H1 (cell line): ENCODE measurements around the gene CNR1. TPM values are rescaled to one million over a fixed set of nuclear protein-coding genes. Genes with fewer than 3 reads are reported as not detected.

Source experiments
- CTCF ChIA-PET: fragments of 300-600 bp; sonication (Branson Sonifier 250); formaldehyde crosslinking; loops from one replicate; lab custom pipeline; 2021; ENCODE audit not compliant: partially characterized antibody; lab: Charles Lee
- POLR2A ChIA-PET: fragments of 300-600 bp; sonication (Branson Sonifier 250); formaldehyde crosslinking; loops from one replicate; lab custom pipeline; 2021; ENCODE audit warnings: inconsistent platforms; ENCODE audit not compliant: partially characterized antibody; lab: Charles Lee
- DNase-seq, 2 experiments: peaks; one replicate each; pipeline versions ENCODE4 v3.0.0 to v3.0.0-alpha.2; 2010 to 2022; ENCODE audit warnings: low spot score in 2 of 2, low read depth in 1 of 2, mixed read lengths in 1 of 2
- FAIRE-seq: peaks from 2 replicates; lab custom pipeline; 2011; peaks lifted over from hg19 to GRCh38; lab: Jason Lieb, UNC
- H2AFZ ChIP-seq: 2 replicates; pipeline ENCODE4 v1.8.1; 2012; ENCODE audit warnings: low read length, inconsistent platforms
- H2AK5ac ChIP-seq: 2 replicates; pipeline ENCODE4 v1.6.1; 2013; ENCODE audit warnings: low read depth, low read length
- H2BK120ac ChIP-seq: replicated peaks from 2 replicates; pipeline ENCODE3; 2013; ENCODE audit warnings: low read depth, low read length, inconsistent platforms
- H2BK12ac ChIP-seq: 2 replicates; pipeline ENCODE4 v1.6.1; 2013; ENCODE audit warnings: low read depth, low read length
- H2BK15ac ChIP-seq: 2 replicates; pipeline ENCODE4 v1.6.1; 2013; ENCODE audit warnings: low read length
- H2BK20ac ChIP-seq: 2 replicates; pipeline ENCODE4 v1.6.1; 2013; ENCODE audit warnings: low read length
- H2BK5ac ChIP-seq: 2 replicates; pipeline ENCODE4 v1.6.1; 2013; ENCODE audit warnings: low read depth, low read length
- H3K14ac ChIP-seq: 2 replicates; pipeline ENCODE4 v1.6.1; 2013; ENCODE audit warnings: inconsistent platforms; ENCODE audit not compliant: insufficient read length
- H3K18ac ChIP-seq: 2 replicates; pipeline ENCODE4 v1.6.1; 2013; ENCODE audit warnings: low read length; ENCODE audit errors: extremely low read depth
- H3K23ac ChIP-seq: 2 replicates; pipeline ENCODE4 v1.6.1; 2013; ENCODE audit warnings: inconsistent platforms; ENCODE audit not compliant: insufficient read length
- H3K23me2 ChIP-seq: 2 replicates; pipeline ENCODE4 v1.6.1; 2013; ENCODE audit warnings: low read depth, low read length
- H3K27ac ChIP-seq: 2 replicates; pipeline ENCODE4 v1.6.1; 2011; ENCODE audit warnings: low read depth, low read length, inconsistent platforms
- H3K27me3 ChIP-seq, 4 experiments: replicated peaks in 1 of 4; 1 replicate in 1 of 4; 2 replicates in 3 of 4; pipeline versions ENCODE4 v1.6.1 to v1.8.1; 2011 to 2013; ENCODE audit warnings: low read length in 3 of 4, mild to moderate bottlenecking in 3 of 4, inconsistent platforms in 2 of 4, mixed read lengths in 2 of 4, moderate library complexity in 1 of 4; ENCODE audit not compliant: control insufficient read depth in 3 of 4, insufficient read depth in 3 of 4; ENCODE audit errors: extremely low read depth in 1 of 4
- H3K36me3 ChIP-seq, 4 experiments: 2 replicates each; pipeline versions ENCODE4 v1.6.1 to v1.8.1; 2011 to 2013; ENCODE audit warnings: mild to moderate bottlenecking in 4 of 4, low read length in 3 of 4, moderate library complexity in 2 of 4, control low read depth in 1 of 4, inconsistent platforms in 1 of 4; ENCODE audit not compliant: insufficient read depth in 4 of 4, control insufficient read depth in 2 of 4
- H3K4ac ChIP-seq: replicated peaks from 2 replicates; pipeline ENCODE3; 2013; ENCODE audit warnings: low read length, low read depth, mixed read lengths, inconsistent platforms; ENCODE audit not compliant: insufficient read length
- H3K4me1 ChIP-seq, 4 experiments: replicated peaks in 1 of 4; 1 replicate in 1 of 4; 2 replicates in 3 of 4; pipeline versions ENCODE4 v1.6.1 to v1.8.1; 2011 to 2013; ENCODE audit warnings: low read length in 3 of 4, inconsistent platforms in 2 of 4, mixed read lengths in 1 of 4; ENCODE audit not compliant: insufficient read depth in 4 of 4, control insufficient read depth in 3 of 4
- H3K4me2 ChIP-seq, 2 experiments: 2 replicates each; pipeline versions ENCODE4 v1.6.1 to v1.8.1; 2011 to 2013; ENCODE audit warnings: low read depth in 2 of 2, low read length in 2 of 2, control low read depth in 1 of 2, inconsistent platforms in 1 of 2, mild to moderate bottlenecking in 1 of 2; ENCODE audit not compliant: insufficient read depth in 1 of 2
- H3K4me3 ChIP-seq, 4 experiments: fragments of 200-600, 300-600 bp in 1 of 4; sonication (generic), shearing (Covaris generic), sonication (Bioruptor Twin) in 1 of 4; 2 replicates each; pipeline versions ENCODE4 v1.5.1 to v1.8.1; 2011 to 2016; ENCODE audit warnings: low read length in 4 of 4, low read depth in 3 of 4, control low read depth in 2 of 4, inconsistent platforms in 2 of 4, mild to moderate bottlenecking in 2 of 4, mixed read lengths in 1 of 4, moderate library complexity in 1 of 4; ENCODE audit not compliant: insufficient read depth in 2 of 4; ENCODE audit errors: extremely low read depth in 1 of 4
- H3K56ac ChIP-seq: replicated peaks from 2 replicates; pipeline ENCODE3; 2013; ENCODE audit warnings: low read depth, mild to moderate bottlenecking, mixed read lengths, low read length, inconsistent platforms; ENCODE audit not compliant: insufficient read length
- H3K79me1 ChIP-seq: 2 replicates; pipeline ENCODE4 v1.6.1; 2013; ENCODE audit warnings: low read depth, low read length, control low read depth
- H3K79me2 ChIP-seq, 2 experiments: 2 replicates each; pipeline versions ENCODE4 v1.6.1 to v1.8.1; 2012 to 2013; ENCODE audit warnings: low read length in 2 of 2, mild to moderate bottlenecking in 2 of 2, inconsistent platforms in 1 of 2; ENCODE audit not compliant: insufficient read depth in 2 of 2, control insufficient read depth in 1 of 2
- H3K9ac ChIP-seq, 4 experiments: replicated peaks in 1 of 4; 1 replicate in 1 of 4; 2 replicates in 3 of 4; pipeline versions ENCODE4 v1.6.1 to v1.8.1; 2011 to 2013; ENCODE audit warnings: low read depth in 3 of 4, low read length in 3 of 4, control low read depth in 2 of 4, mild to moderate bottlenecking in 2 of 4, moderate library complexity in 2 of 4, inconsistent platforms in 1 of 4; ENCODE audit errors: extremely low read depth in 1 of 4
- H3K9me3 ChIP-seq, 2 experiments: 2 replicates each; pipeline versions ENCODE4 v1.6.1 to v1.8.1; 2012 to 2013; ENCODE audit warnings: mild to moderate bottlenecking in 2 of 2, moderate library complexity in 2 of 2, control low read depth in 1 of 2, inconsistent platforms in 1 of 2, low read depth in 1 of 2, low read length in 1 of 2, mixed read lengths in 1 of 2; ENCODE audit not compliant: insufficient read depth in 2 of 2
- H4K20me1 ChIP-seq, 2 experiments: replicated peaks in 1 of 2; 2 replicates each; pipeline versions ENCODE3 to v1.8.1; 2011 to 2013; ENCODE audit warnings: inconsistent platforms in 2 of 2, low read length in 2 of 2, mild to moderate bottlenecking in 1 of 2; ENCODE audit not compliant: insufficient read depth in 2 of 2, control insufficient read depth in 1 of 2
- H4K5ac ChIP-seq: 2 replicates; pipeline ENCODE4 v1.6.1; 2013; ENCODE audit warnings: low read length, low read depth, mixed read lengths, inconsistent platforms; ENCODE audit not compliant: insufficient read length
- H4K8ac ChIP-seq: 2 replicates; pipeline ENCODE4 v1.8.0; 2013; ENCODE audit warnings: mild to moderate bottlenecking, moderate library complexity, low read length, inconsistent platforms; ENCODE audit not compliant: insufficient read depth; ENCODE audit errors: extremely low read depth
- H4K91ac ChIP-seq: replicated peaks from 2 replicates; pipeline ENCODE3; 2013; ENCODE audit warnings: low read length, mixed read lengths, inconsistent platforms; ENCODE audit not compliant: insufficient read length
- CBX5 ChIP-seq: fragments of 300-800, 300-1000 bp; sonication (generic); IDR thresholded peaks from 2 replicates; pipeline ENCODE4 v1.7.1; 2016; ENCODE audit warnings: antibody characterized with exemption, low read length, low read depth
- EP300 ChIP-seq, 2 experiments: IDR thresholded peaks; 1 replicate in 1 of 2; 2 replicates in 1 of 2; pipeline ENCODE4 v1.6.1; 2011 to 2012; ENCODE audit warnings: low read depth in 2 of 2, low read length in 2 of 2, mild to moderate bottlenecking in 2 of 2, borderline replicate concordance in 1 of 2, inconsistent platforms in 1 of 2, moderate library complexity in 1 of 2
- HDAC2 ChIP-seq, 2 experiments: fragments of 300-600 bp in 1 of 2; sonication (generic) in 1 of 2; IDR thresholded peaks; 2 replicates each; pipeline ENCODE4 v1.6.1; 2011 to 2012; ENCODE audit warnings: low read depth in 2 of 2, low read length in 2 of 2, mild to moderate bottlenecking in 2 of 2, moderate library complexity in 2 of 2, borderline replicate concordance in 1 of 2, inconsistent platforms in 1 of 2
- NRF1 ChIP-seq: IDR thresholded peaks from 2 replicates; pipeline ENCODE4 v1.6.1; 2011; ENCODE audit warnings: mild to moderate bottlenecking, low read depth, low read length, improper control_type of control experiment
- SRF ChIP-seq: IDR thresholded peaks from 2 replicates; pipeline ENCODE4 v1.6.1; 2011; ENCODE audit warnings: mild to moderate bottlenecking, low read depth, low read length, moderate library complexity
- ZNF274 ChIP-seq: IDR thresholded peaks from 2 replicates; pipeline ENCODE4 v1.7.0; 2012; ENCODE audit warnings: low read length, borderline replicate concordance; ENCODE audit errors: extremely low read depth
- whole genome bisulfite sequencing, 2 experiments: shearing (Covaris generic) in 1 of 2; methylation state at CpG; one replicate each; pipeline versions ENCODE4 v1.1.6 to v1.1.7; 2013 to 2015; ENCODE audit warnings: low lambda C conversion rate in 2 of 2, mixed read lengths in 2 of 2, inconsistent platforms in 1 of 2, low coverage in 1 of 2, missing lambda C conversion rate in 1 of 2; ENCODE audit not compliant: insufficient replicate concordance in 2 of 2, insufficient coverage in 1 of 2, insufficient read length in 1 of 2; ENCODE audit errors: extremely low coverage in 1 of 2, missing lambda C conversion rate in 1 of 2; 5-methylcytosine and 5-hydroxymethylcytosine counted together
- polyA plus RNA-seq, 7 experiments: library from polyadenylated mRNA; depleted of rRNA in 3 of 7; stranded (reverse) in 5 of 7; unstranded in 2 of 7; fragments of >200 nt in 5 of 7; fragments of 200-250 nt in 2 of 7; gene quantifications; 1 replicate in 5 of 7; 2 replicates in 1 of 7; 4 replicates in 1 of 7; pipeline versions ENCODE4 v1.2.1 to v1.2.3, GENCODE V29; 2011 to 2013; ENCODE audit warnings: missing spikeins in 2 of 7, mixed read lengths in 2 of 7
- total RNA-seq: library from RNA; stranded (reverse); fragmentation: NEBNext Ultra II Directional; extraction: Animal tissue kit (Norgen Biotek cat#: 25700); gene quantifications from 2 replicates; pipeline ENCODE4 v1.2.1, GENCODE V29; 2021
- TF ChIP-seq, protein P1 (sequence below): IDR thresholded peaks from 2 replicates; pipeline ENCODE4 v1.6.1; 2011; ENCODE audit warnings: low read depth, mild to moderate bottlenecking, low read length; ENCODE audit not compliant: insufficient read depth
- TF ChIP-seq, protein P2 (sequence below): IDR thresholded peaks from 2 replicates; pipeline ENCODE4 v1.6.1; 2012; ENCODE audit warnings: inconsistent platforms
- TF ChIP-seq, protein P3 (sequence below), 3 experiments: IDR thresholded peaks; 1 replicate in 2 of 3; 2 replicates in 1 of 3; pipeline versions ENCODE4 v1.5.1 to v1.6.1; 2011; ENCODE audit warnings: low read length in 3 of 3, mild to moderate bottlenecking in 3 of 3, inconsistent platforms in 2 of 3, low read depth in 1 of 3, moderate library complexity in 1 of 3; ENCODE audit not compliant: insufficient read depth in 1 of 3; ENCODE audit errors: control extremely low read depth in 1 of 3

Gene CNR1
- total and polyA plus RNA-seq, 2 of the 8 experiments (the other 6 are each of a cell fraction or from before 2014, with no cell fraction given): 0.83 to 3.1 TPM

DNA sequence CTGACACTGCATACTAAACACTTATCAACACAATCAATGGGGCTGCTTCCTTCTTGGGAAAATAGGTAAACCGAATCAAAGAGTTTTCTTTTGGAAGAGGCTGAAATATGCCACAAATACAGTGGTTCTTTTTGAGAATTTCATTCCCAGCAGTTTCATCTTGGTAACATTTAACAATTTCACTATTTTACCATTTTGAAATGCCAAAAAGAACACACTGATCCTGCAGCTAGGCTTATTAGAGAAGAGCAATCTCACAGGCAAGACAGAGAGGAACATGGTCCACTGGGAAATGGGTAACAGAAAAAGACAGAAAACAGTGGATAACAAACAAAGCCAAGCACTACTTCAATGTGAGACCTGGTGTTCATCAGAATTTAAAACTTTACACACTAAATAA is 2.5 kb downstream of the CNR1 start:
- WGBS, 2 experiments: 93% methylated on average over 1 of the region's 1 CpG; no CpG with 5 or more reads in 1 of the 2 experiments
- no peak overlapping the region for H3K9ac ChIP-seq
- H3K23me2 ChIP-seq: peaks cover 16% of the 10 kb centered on the region; the same call in 1 of the 2 replicates
- no peaks in the 10 kb centered on the region for H3K36me3 ChIP-seq
- H3K4me3 ChIP-seq: no peak overlapping the region
- no peak overlapping the region; a peak in 1 of 4 replicates for H3K4me2 ChIP-seq
- H4K5ac ChIP-seq: no peak overlapping the region
- no peak overlapping the region for H3K23ac ChIP-seq
- ChIA-PET POLR2A (no interaction called here), CTCF (interaction anchor here (0.9 kb wide), 1 partner anchor 262 kb away, joined by 3 read pairs; no protein-coding TSS in a partner anchor)
- no peak overlapping the region for H2BK12ac ChIP-seq
- no peak overlapping the region for H2BK15ac ChIP-seq
- no peak overlapping the region for H4K91ac ChIP-seq
- no peak overlapping the region for H2AFZ ChIP-seq
- H4K8ac ChIP-seq: no peak overlapping the region
- H3K4ac ChIP-seq: no peak overlapping the region
- no peak overlapping the region for H2BK20ac ChIP-seq
- no peaks in the 10 kb centered on the region for H3K9me3 ChIP-seq
- no peaks in the 10 kb centered on the region for H3K79me1 ChIP-seq
- no peaks in the 10 kb centered on the region for H3K79me2 ChIP-seq
- no peak overlapping the region for H2BK120ac ChIP-seq
- FAIRE-seq (no peak), DNase-seq (no peak)
- H2AK5ac ChIP-seq: no peak overlapping the region
- no peak overlapping the region for H3K56ac ChIP-seq
- H3K14ac ChIP-seq: no peak overlapping the region
- H4K20me1 ChIP-seq: no peaks in the 10 kb centered on the region
- peaks cover 0 to 3% (median under 1%) of the 10 kb centered on the region in 4 experiments; a peak in 1 of 7 replicates for H3K4me1 ChIP-seq
- no peak overlapping the region for H2BK5ac ChIP-seq
- no peak overlapping the region for H3K18ac ChIP-seq
- peaks cover 9 to 30% (median 23%) of the 10 kb centered on the region in 4 experiments for H3K27me3 ChIP-seq
- no peak overlapping the region for H3K27ac ChIP-seq
- TF ChIP-seq ZNF274: no peak
- TF ChIP-seq, protein P1, sequence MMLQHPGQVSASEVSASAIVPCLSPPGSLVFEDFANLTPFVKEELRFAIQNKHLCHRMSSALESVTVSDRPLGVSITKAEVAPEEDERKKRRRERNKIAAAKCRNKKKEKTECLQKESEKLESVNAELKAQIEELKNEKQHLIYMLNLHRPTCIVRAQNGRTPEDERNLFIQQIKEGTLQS: no peak
- TF ChIP-seq, protein P2, sequence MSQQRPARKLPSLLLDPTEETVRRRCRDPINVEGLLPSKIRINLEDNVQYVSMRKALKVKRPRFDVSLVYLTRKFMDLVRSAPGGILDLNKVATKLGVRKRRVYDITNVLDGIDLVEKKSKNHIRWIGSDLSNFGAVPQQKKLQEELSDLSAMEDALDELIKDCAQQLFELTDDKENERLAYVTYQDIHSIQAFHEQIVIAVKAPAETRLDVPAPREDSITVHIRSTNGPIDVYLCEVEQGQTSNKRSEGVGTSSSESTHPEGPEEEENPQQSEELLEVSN: no peak
- TF ChIP-seq, protein P3, sequence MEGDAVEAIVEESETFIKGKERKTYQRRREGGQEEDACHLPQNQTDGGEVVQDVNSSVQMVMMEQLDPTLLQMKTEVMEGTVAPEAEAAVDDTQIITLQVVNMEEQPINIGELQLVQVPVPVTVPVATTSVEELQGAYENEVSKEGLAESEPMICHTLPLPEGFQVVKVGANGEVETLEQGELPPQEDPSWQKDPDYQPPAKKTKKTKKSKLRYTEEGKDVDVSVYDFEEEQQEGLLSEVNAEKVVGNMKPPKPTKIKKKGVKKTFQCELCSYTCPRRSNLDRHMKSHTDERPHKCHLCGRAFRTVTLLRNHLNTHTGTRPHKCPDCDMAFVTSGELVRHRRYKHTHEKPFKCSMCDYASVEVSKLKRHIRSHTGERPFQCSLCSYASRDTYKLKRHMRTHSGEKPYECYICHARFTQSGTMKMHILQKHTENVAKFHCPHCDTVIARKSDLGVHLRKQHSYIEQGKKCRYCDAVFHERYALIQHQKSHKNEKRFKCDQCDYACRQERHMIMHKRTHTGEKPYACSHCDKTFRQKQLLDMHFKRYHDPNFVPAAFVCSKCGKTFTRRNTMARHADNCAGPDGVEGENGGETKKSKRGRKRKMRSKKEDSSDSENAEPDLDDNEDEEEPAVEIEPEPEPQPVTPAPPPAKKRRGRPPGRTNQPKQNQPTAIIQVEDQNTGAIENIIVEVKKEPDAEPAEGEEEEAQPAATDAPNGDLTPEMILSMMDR (IDR thresholded peaks at IDR 0.05; ENCODE audit: control extremely low read depth in 1 of 3, insufficient read depth in 1 of 3, low read depth in 1 of 3, low read length in 3 of 3): no peak
- TF ChIP-seq CBX5: no peak
- no peak for TF ChIP-seq EP300 (IDR thresholded peaks at IDR 0.05; ENCODE audit: borderline replicate concordance in 1 of 2, low read depth in 2 of 2, low read length in 2 of 2)
- no peak for TF ChIP-seq SRF
- TF ChIP-seq HDAC2 (IDR thresholded peaks at IDR 0.05; ENCODE audit: borderline replicate concordance in 1 of 2, low read depth in 2 of 2, low read length in 2 of 2): no peak
- no peak for TF ChIP-seq NRF1
